Testis (tissue), 3 donors: Measurements from ENCODE around the gene MCM3AP. TPM values are rescaled to one million over a fixed set of nuclear protein-coding genes. Genes with fewer than 3 reads are reported as not detected.

Source experiments
- DNase-seq: peaks from one replicate; pipeline ENCODE4 v3.0.0-alpha.2; 2019
- H3K27ac ChIP-seq, 2 donors: fragments of 200-600 bp; sonication (generic); one replicate each; pipeline ENCODE4 v1.5.1; 2019
- H3K27me3 ChIP-seq: fragments of 200-600 bp; sonication (generic); one replicate; pipeline ENCODE4 v1.5.1; 2019
- H3K36me3 ChIP-seq: fragments of 200-600 bp; sonication (generic); one replicate; pipeline ENCODE4 v1.5.1; 2017; ENCODE audit warnings: low read depth; ENCODE audit errors: missing control alignments
- H3K4me1 ChIP-seq: fragments of 200-600 bp; sonication (generic); one replicate; pipeline ENCODE4 v1.5.1; 2019
- H3K4me3 ChIP-seq, 2 donors: fragments of 200-600 bp; sonication (generic); one replicate each; pipeline ENCODE4 v1.5.1; 2017 to 2019
- H3K9me3 ChIP-seq: fragments of 200-600 bp; sonication (generic); one replicate; pipeline ENCODE4 v1.5.1; 2017
- POLR2A ChIP-seq: fragments of 450-650 bp; IDR thresholded peaks from one replicate; pipeline ENCODE4 v1.6.1; 2017; ENCODE audit warnings: antibody characterized with exemption, mild to moderate bottlenecking, moderate library complexity
- WGBS, 2 donors: methylation state at CpG; one replicate each; pipeline ENCODE4 v1.1.5; 2018; 5-methylcytosine and 5-hydroxymethylcytosine counted together
- intact Hi-C: fragments of 100-400 bp; cut with DNase I; formaldehyde crosslinking; loops from one replicate; pipeline ENCODE4 v1.15.1; 2023; ENCODE audit warnings: low total_unique reads
- polyA plus RNA-seq: library from polyadenylated mRNA; stranded (reverse); fragments of 350-450 nt; fragmentation: Illumina TruSeq; extraction: RNeasy Lipid Tissue Mini Kit (QIAGEN cat#74804); gene quantifications from one replicate; pipeline ENCODE4 v1.2.3, GENCODE V29; 2014; ENCODE audit warnings: low read depth, low replicate concordance; ENCODE audit not compliant: insufficient read depth
- total RNA-seq, 2 donors: library from RNA; depleted of rRNA; stranded (reverse); fragments of >200 nt; gene quantifications; one replicate each; pipeline ENCODE4 v1.2.3, GENCODE V29; 2016
- TF ChIP-seq, protein P1 (sequence below), 3 experiments: fragments of 450-650 bp in 2 of 3; fragments of 200-600 bp in 1 of 3; sonication (generic) in 1 of 3; IDR thresholded peaks; one replicate each; pipeline ENCODE4 v1.5.1; 2016 to 2019; ENCODE audit warnings: antibody characterized with exemption in 3 of 3, mild to moderate bottlenecking in 2 of 3, moderate library complexity in 1 of 3

Gene MCM3AP
- total and polyA plus RNA-seq, 3 donors from 2014 or later, result 68.3 to 136 (median 107) TPM

DNA sequence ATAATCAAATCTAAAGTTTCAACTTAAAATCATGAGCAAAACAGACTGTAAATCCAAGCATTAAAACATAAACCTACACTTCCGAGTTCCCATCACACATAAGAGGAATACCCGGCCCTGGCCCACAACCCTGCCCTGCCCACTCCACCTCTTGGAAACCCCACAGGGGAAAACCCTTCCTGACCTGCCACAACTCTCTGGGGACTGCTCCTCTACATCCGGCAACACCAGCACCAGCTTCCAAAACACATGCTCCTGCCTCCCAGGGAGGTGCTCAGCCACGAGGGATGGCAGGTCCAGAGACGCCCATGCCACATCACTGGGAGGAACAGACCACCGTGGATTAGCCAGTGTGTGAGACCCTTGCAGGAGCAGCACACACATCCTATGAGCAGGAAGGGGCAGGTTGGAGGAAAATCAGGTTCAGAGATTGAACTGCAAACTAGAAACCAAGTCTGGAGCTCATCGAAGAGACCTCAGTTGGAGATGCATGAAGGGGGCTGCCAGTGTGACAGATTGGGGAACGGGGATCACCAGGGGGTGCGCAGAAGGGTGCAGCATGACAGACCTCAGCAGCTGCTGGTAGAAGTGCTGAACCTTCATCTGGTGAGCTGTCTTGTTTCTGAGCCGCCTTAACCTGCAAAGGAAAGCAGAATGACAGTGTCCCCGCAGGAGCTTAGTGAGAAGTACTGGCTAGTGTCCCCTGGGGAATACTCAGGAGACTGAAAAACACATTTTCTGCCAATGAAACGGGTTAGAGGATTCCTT lies 31.0 kb downstream of the MCM3AP start:
- 79 to 83% methylated on average over 12 of the region's 12 CpGs for WGBS, 2 donors
- intact Hi-C loops, result no loop called here
- H3K36me3 ChIP-seq, result no peaks in the 10 kb centered on the region
- H3K27me3 ChIP-seq, result no peaks in the 10 kb centered on the region
- no peak for DNase-seq
- H3K9me3 ChIP-seq, result no peaks in the 10 kb centered on the region
- H3K4me1 ChIP-seq, result no peaks in the 10 kb centered on the region
- no peak for TF ChIP-seq POLR2A
- TF ChIP-seq, protein P1, sequence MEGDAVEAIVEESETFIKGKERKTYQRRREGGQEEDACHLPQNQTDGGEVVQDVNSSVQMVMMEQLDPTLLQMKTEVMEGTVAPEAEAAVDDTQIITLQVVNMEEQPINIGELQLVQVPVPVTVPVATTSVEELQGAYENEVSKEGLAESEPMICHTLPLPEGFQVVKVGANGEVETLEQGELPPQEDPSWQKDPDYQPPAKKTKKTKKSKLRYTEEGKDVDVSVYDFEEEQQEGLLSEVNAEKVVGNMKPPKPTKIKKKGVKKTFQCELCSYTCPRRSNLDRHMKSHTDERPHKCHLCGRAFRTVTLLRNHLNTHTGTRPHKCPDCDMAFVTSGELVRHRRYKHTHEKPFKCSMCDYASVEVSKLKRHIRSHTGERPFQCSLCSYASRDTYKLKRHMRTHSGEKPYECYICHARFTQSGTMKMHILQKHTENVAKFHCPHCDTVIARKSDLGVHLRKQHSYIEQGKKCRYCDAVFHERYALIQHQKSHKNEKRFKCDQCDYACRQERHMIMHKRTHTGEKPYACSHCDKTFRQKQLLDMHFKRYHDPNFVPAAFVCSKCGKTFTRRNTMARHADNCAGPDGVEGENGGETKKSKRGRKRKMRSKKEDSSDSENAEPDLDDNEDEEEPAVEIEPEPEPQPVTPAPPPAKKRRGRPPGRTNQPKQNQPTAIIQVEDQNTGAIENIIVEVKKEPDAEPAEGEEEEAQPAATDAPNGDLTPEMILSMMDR (IDR thresholded peaks at IDR 0.05), result no peak
- no peak overlapping the region for H3K27ac ChIP-seq
- no peak overlapping the region for H3K4me3 ChIP-seq

DNA sequence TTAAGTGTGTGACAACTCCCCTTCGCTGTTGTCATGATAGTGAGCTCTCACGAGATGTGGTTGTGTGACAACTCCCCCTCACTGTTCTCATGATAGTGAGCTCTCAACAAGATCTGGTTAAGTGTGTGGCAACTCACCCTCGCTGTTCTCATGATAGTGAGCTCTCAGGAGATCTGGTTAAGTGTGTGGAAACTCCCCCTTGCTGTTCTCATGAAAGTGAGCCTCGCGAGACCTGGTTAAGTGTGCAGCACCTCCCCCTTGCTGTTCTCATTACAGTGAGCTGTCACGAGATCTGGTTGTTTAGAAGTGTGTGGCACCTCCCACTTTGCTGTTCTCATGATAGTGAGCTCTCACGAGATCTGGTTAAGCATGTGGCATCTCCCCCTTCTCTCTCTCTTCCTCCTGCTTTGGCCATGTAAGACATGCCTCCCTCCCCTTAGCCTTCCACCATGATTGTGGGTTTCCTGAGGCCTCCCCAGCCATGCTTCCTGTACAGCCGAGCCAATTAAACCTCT lies 31.7 kb downstream of the MCM3AP start:
- Histone ChIP-seq H3K27ac (no peak overlapping the region), H3K36me3 (no peaks in the 10 kb centered on the region), H3K9me3 (no peaks in the 10 kb centered on the region), H3K4me3 (no peak overlapping the region), H3K27me3 (no peaks in the 10 kb centered on the region), H3K4me1 (no peaks in the 10 kb centered on the region)
- WGBS, 2 donors, result 65 to 76% methylated on average over 8 of the region's 8 CpGs
- TF ChIP-seq POLR2A, result no peak
- TF ChIP-seq, protein P1 (IDR thresholded peaks at IDR 0.05), result no peak
- intact Hi-C loops, result no loop called here
- no peak for DNase-seq

DNA sequence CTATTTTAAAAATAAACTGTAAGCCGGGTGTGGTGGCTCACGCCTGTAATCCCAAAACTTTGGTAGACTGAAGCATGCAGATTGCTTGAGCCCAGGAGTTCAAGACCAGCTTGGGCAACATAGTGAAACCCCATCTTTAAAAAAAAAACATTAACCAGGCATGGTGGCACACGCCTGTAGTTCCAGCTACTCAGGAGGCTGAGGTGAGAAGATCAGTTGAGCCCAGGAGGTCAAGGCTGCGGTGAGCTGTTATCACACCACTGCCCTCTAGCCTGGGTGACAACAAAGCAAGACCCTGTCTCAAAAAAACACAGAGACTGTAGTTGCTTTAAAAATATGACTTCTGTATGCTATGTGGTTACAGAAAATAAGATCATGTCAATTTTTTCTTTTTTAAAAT lies 32.6 kb downstream of the MCM3AP start:
- H3K36me3 ChIP-seq, result no peaks in the 10 kb centered on the region

DNA sequence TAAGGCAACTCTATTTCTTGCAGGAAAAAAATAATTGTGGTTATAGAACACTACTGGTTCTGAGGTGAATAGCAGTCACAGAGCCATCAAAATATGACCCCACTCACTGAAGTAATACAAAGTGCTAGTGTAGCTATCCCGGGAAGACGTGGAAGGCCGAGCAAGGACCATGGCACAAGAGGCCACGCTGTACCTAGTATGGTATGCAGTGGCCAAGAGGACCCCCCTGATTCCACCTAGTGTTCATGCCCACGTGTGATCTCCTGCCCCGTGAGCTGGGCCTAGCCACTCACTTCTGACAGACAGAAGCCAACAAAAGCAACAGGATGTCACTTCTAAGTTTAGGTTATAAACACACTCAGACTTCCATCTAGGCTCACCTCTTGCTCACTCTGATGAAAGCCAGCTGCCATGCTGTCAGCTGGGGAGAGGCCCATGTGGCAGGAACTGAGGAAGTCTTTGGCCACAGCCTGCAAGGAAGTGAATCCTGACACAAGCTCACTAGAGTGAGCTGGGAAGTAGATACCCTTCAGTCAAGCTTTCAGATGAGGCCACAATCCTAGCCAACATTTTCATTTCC lies 35.2 kb downstream of the MCM3AP start:
- TF ChIP-seq, protein P1 (IDR thresholded peaks at IDR 0.05), result no peak
- H3K4me3 ChIP-seq, result no peak overlapping the region
- WGBS, 2 donors, result 90% methylated on average over 6 of the region's 6 CpGs
- H3K4me1 ChIP-seq, result no peaks in the 10 kb centered on the region
- H3K9me3 ChIP-seq, result no peaks in the 10 kb centered on the region
- DNase-seq, result no peak
- no peak overlapping the region for H3K27ac ChIP-seq
- intact Hi-C loops, result no loop called here
- H3K27me3 ChIP-seq, result no peaks in the 10 kb centered on the region
- no peaks in the 10 kb centered on the region for H3K36me3 ChIP-seq

More for the DNA sequence above, 32.6 kb downstream of the MCM3AP start:
- Histone ChIP-seq H3K27ac (no peak overlapping the region), H3K4me1 (no peaks in the 10 kb centered on the region), H3K27me3 (no peaks in the 10 kb centered on the region), H3K4me3 (no peak overlapping the region), H3K9me3 (no peaks in the 10 kb centered on the region)
- no peak for DNase-seq
- intact Hi-C loops, result no loop called here
- no peak for TF ChIP-seq POLR2A
- TF ChIP-seq, protein P1 (IDR thresholded peaks at IDR 0.05), result no peak
- WGBS, 2 donors, result 89 to 91% methylated on average over 4 of the region's 4 CpGs
